ENCODE data around the gene EEF1A1.

DNA sequence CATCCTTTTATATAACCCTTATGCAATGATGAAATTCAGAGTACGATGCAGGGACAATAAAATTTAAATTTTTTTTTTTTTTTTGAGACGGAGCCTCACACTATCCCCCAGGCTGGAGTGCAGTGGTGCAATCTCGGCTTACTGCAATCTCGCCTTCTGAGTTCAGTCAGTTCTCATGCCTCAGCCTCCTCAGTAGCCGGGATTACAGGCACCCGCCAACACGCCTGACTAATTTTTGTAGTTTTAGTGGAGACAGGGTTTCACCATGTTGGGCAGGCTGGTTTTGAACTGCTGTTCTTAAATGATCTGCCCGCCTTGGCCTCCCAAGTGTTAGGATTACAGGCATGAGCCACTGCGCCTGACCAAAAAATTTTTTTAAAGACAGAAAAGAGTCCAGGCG lies 44.1 kb downstream of the EEF1A1 start:
- TF ChIP-seq, protein P1, sequence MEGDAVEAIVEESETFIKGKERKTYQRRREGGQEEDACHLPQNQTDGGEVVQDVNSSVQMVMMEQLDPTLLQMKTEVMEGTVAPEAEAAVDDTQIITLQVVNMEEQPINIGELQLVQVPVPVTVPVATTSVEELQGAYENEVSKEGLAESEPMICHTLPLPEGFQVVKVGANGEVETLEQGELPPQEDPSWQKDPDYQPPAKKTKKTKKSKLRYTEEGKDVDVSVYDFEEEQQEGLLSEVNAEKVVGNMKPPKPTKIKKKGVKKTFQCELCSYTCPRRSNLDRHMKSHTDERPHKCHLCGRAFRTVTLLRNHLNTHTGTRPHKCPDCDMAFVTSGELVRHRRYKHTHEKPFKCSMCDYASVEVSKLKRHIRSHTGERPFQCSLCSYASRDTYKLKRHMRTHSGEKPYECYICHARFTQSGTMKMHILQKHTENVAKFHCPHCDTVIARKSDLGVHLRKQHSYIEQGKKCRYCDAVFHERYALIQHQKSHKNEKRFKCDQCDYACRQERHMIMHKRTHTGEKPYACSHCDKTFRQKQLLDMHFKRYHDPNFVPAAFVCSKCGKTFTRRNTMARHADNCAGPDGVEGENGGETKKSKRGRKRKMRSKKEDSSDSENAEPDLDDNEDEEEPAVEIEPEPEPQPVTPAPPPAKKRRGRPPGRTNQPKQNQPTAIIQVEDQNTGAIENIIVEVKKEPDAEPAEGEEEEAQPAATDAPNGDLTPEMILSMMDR (IDR thresholded peaks at IDR 0.05), result no peak
- TF ChIP-seq POLR2A (IDR thresholded peaks at IDR 0.05), result no peak

Measured in adrenal gland (tissue), 5 donors.